ENCODE results near the gene RAD51B. TPM values are rescaled to one million over a fixed set of nuclear protein-coding genes. Genes with fewer than 3 reads are reported as not detected.

The RAD51B gene
- total RNA-seq, 4 donors from 2014 or later, result 8.9 to 30.3 (median 10.4) TPM

- no peak for DNase-seq (ENCODE audit: low spot score)
- no peak for TF ChIP-seq CTCF (IDR thresholded peaks at IDR 0.05)
- ATAC-seq (ENCODE audit: low FRiP score), result no peak
These were observed 703.1 kb downstream of the RAD51B start for GRCh38 chr14:68522510-68523325.

GRCh38 chr14:68523326-68523610 is 703.7 kb downstream of the RAD51B start:
- DNase-seq (ENCODE audit: low spot score) (no peak), ATAC-seq (ENCODE audit: low FRiP score) (no peak)
- no peak for TF ChIP-seq CTCF (IDR thresholded peaks at IDR 0.05)

GRCh38 chr14:68523989-68524725 is 704.6 kb downstream of the RAD51B start:
- DNase-seq (ENCODE audit: low spot score) (no peak), ATAC-seq (ENCODE audit: low FRiP score) (peak; percentile 80)
- no peak for TF ChIP-seq CTCF (IDR thresholded peaks at IDR 0.05)

- DNase-seq (ENCODE audit: low spot score) (no peak), ATAC-seq (ENCODE audit: low FRiP score) (no peak)
- TF ChIP-seq CTCF (IDR thresholded peaks at IDR 0.05), result no peak
These were observed 705.9 kb downstream of the RAD51B start for GRCh38 chr14:68525516-68525915.

- ATAC-seq (ENCODE audit: low FRiP score) (no peak), DNase-seq (ENCODE audit: low spot score) (no peak)
- no peak for TF ChIP-seq CTCF (IDR thresholded peaks at IDR 0.05)
These were observed 707.0 kb downstream of the RAD51B start for GRCh38 chr14:68526512-68527091.

- TF ChIP-seq CTCF (IDR thresholded peaks at IDR 0.05), result no peak
- no peak for DNase-seq (ENCODE audit: low spot score)
These were observed 707.8 kb downstream of the RAD51B start for GRCh38 chr14:68527329-68527851.

More at GRCh38 chr14:68527329-68527851, 707.8 kb downstream of the RAD51B start:
- no peak for ATAC-seq (ENCODE audit: low FRiP score)

Data from omental fat pad (tissue), 4 donors.